SK-N-SH treated with all-trans-retinoic acid at 6 μM for 48 hours (cell line): ENCODE data around the gene ENSA.

Experiments used
- ATAC-seq: fragments of 200-7000 bp; cut with Tn5 transposase; 3 replicates; pipeline ENCODE4 v1.9.1; 2020; ENCODE audit warnings: mild to moderate bottlenecking, moderate library complexity
- ARNTL ChIP-seq: fragments of 450-650 bp; formaldehyde crosslinking; IDR thresholded peaks from 2 replicates; pipeline ENCODE4 v1.5.0; 2020; ENCODE audit warnings: low read depth, mild to moderate bottlenecking, moderate library complexity, borderline replicate concordance
- BACH2 ChIP-seq: fragments of 250-450 bp; sonication (Bioruptor Pico); IDR thresholded peaks from 2 replicates; pipeline ENCODE4 v1.9.0; 2021; ENCODE audit warnings: mild to moderate bottlenecking, borderline replicate concordance
- CSDC2 ChIP-seq: fragments of 250-450 bp; sonication (Bioruptor Pico); IDR thresholded peaks from 2 replicates; pipeline ENCODE4 v1.5.0; 2020; ENCODE audit warnings: mild to moderate bottlenecking, moderate library complexity
- ESRRG ChIP-seq: fragments of 250-450 bp; sonication (Bioruptor Pico); IDR thresholded peaks from 2 replicates; pipeline ENCODE4 v1.6.1; 2021; ENCODE audit warnings: mild to moderate bottlenecking
- GLIS3 ChIP-seq: fragments of 250-450 bp; sonication (Bioruptor Pico); IDR thresholded peaks from 2 replicates; pipeline ENCODE4 v1.5.0; 2020; ENCODE audit warnings: mild to moderate bottlenecking, moderate library complexity
- ISL1 ChIP-seq: fragments of 250-450 bp; sonication (Bioruptor Pico); IDR thresholded peaks from 2 replicates; pipeline ENCODE4 v2.1.2; 2022; ENCODE audit warnings: mild to moderate bottlenecking, moderate library complexity
- PPARA ChIP-seq: fragments of 250-450 bp; sonication (Bioruptor Pico); IDR thresholded peaks from 2 replicates; pipeline ENCODE4 v1.5.0; 2020; ENCODE audit warnings: mild to moderate bottlenecking, borderline replicate concordance
- RARB ChIP-seq: fragments of 250-450 bp; sonication (Bioruptor Pico); IDR thresholded peaks from 2 replicates; pipeline ENCODE4 v1.8.0; 2021; ENCODE audit warnings: mild to moderate bottlenecking, moderate library complexity
- TCF4 ChIP-seq: fragments of 250-450 bp; sonication (Bioruptor Pico); IDR thresholded peaks from 2 replicates; pipeline ENCODE4 v1.8.0; 2021; ENCODE audit warnings: mild to moderate bottlenecking, moderate library complexity, borderline replicate concordance
- TOX ChIP-seq: fragments of 250-450 bp; sonication (Bioruptor Pico); IDR thresholded peaks from 2 replicates; pipeline ENCODE4 v1.8.0; 2021; ENCODE audit warnings: mild to moderate bottlenecking, moderate library complexity, borderline replicate concordance
- ZC3H10 ChIP-seq: fragments of 250-450 bp; sonication (Bioruptor Pico); IDR thresholded peaks from 2 replicates; pipeline ENCODE4 v1.5.1; 2021; ENCODE audit warnings: mild to moderate bottlenecking, moderate library complexity
- ZFP3 ChIP-seq: fragments of 250-450 bp; sonication (Bioruptor Pico); IDR thresholded peaks from 2 replicates; pipeline ENCODE4 v1.5.0; 2020; ENCODE audit warnings: mild to moderate bottlenecking, moderate library complexity
- ZFP30 ChIP-seq: fragments of 450-650 bp; formaldehyde crosslinking; IDR thresholded peaks from 2 replicates; pipeline ENCODE4 v1.5.0; 2022; ENCODE audit warnings: mild to moderate bottlenecking, moderate library complexity
- ZNF565 ChIP-seq: fragments of 450-650 bp; formaldehyde crosslinking; conservative IDR thresholded peaks from 2 replicates; pipeline ENCODE4 v1.5.0; 2020; ENCODE audit warnings: low read depth, mild to moderate bottlenecking, moderate library complexity
- ZNF70 ChIP-seq: fragments of 450-650 bp; formaldehyde crosslinking; IDR thresholded peaks from 2 replicates; pipeline ENCODE4 v1.5.0; 2020; ENCODE audit warnings: mild to moderate bottlenecking, moderate library complexity
- ZNF8 ChIP-seq: fragments of 450-650 bp; formaldehyde crosslinking; IDR thresholded peaks from 2 replicates; pipeline ENCODE4 v1.5.0; 2020; ENCODE audit warnings: mild to moderate bottlenecking, moderate library complexity
- TF ChIP-seq, protein P1 (sequence below): fragments of 250-450 bp; sonication (Bioruptor Pico); IDR thresholded peaks from 2 replicates; pipeline ENCODE4 v1.5.1; 2020; ENCODE audit warnings: low read depth, mild to moderate bottlenecking, moderate library complexity
- TF ChIP-seq, protein P2 (sequence below): fragments of 250-450 bp; sonication (Bioruptor Pico); IDR thresholded peaks from 2 replicates; pipeline ENCODE4 v1.8.0; 2020; ENCODE audit warnings: mild to moderate bottlenecking, moderate library complexity, borderline replicate concordance
- TF ChIP-seq, protein P3 (sequence below): fragments of 250-450 bp; sonication (Bioruptor Pico); IDR thresholded peaks from 2 replicates; pipeline ENCODE4 v1.8.0; 2021; ENCODE audit warnings: low read depth, mild to moderate bottlenecking, moderate library complexity, borderline replicate concordance
- TF ChIP-seq, protein P4 (sequence below): fragments of 250-450 bp; sonication (Bioruptor Pico); IDR thresholded peaks from 2 replicates; pipeline ENCODE4 v1.5.0; 2020; ENCODE audit warnings: mild to moderate bottlenecking, moderate library complexity
- TF ChIP-seq, protein P5 (sequence below): fragments of 250-450 bp; sonication (Bioruptor Pico); IDR thresholded peaks from 2 replicates; pipeline ENCODE4 v1.5.1; 2021; ENCODE audit warnings: mild to moderate bottlenecking, moderate library complexity

The ENSA gene, protein sequence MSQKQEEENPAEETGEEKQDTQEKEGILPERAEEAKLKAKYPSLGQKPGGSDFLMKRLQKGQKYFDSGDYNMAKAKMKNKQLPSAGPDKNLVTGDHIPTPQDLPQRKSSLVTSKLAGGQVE

DNA sequence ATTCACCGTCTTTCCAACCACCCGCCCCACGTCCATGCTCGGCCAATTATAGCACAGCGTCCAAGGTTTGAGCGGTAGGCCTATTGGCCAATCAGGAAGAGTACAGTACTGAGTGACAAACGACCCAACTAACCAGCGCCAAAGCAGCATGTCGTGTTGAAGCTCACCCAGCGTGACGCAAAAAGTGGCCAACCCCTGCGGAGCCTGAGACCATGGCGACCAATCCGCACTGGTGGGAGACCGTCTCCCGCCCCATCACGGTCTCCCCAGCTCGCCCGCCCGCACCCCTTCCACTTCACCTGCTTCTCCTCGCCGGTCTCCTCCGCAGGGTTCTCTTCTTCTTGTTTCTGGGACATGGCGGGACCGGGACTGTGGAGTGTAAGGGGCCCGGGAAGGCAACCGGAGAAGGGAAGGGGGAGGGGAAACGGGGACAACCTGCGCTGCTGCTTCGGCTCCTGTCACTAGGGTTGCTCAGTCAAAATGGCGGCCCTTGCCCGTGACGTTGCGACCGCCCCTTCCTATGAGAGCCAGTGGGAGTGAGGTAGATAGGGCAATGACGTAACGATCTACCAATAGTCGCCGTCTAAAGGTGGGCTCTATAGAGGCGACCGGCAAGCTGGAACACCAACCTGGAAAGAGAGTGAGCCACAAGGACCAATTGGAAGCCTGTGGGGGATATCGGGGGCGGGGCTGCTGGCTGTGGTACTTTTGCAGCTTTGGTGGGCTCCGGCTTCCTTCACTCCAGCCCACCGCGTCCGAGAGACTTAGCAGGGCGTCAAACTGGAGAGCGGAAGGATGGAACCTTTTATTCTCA is at the start of gene ENSA:
Gene ENSA, minus strand, starts transcription at position 498 of the 814 bp plus-strand sequence. Its CDS starts 142 bp downstream, at position 356.
- TF ChIP-seq BACH2 (CRISPR knock-in tag) = no peak
- peak; percentile 42; the same call in 1 of the 2 replicates for TF ChIP-seq TOX
- TF ChIP-seq ESRRG (CRISPR knock-in tag) = no peak
- no peak for TF ChIP-seq ISL1 (CRISPR knock-in tag)
- no peak for TF ChIP-seq ZNF8
- no peak for TF ChIP-seq CSDC2 (CRISPR knock-in tag)
- ATAC-seq = peak; percentile 96

DNA sequence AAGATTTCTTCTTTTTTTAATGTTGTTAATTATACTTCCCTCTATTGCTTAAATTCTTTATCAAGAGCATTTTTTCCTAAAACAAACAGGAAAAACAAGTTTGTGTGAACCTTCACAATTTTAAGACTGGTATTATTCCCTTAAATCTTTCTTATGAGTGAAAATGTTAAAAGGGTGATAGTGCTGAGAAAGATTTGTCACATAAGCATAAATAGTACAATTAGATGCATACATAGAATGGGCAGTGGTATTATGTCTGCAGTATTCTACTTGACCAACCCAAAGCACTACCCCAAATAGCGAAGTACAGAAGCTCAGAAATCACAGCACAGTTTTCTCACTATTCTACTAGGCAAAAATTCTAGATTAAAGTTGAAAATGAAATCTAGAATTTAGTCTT is 49.6 kb upstream of the ENSA start:
- ATAC-seq = no peak
- TF ChIP-seq PPARA (CRISPR knock-in tag) (no peak), GLIS3 (CRISPR knock-in tag) (no peak), ISL1 (CRISPR knock-in tag) (no peak), TCF4 (CRISPR knock-in tag) (no peak), TOX (no peak), ESRRG (CRISPR knock-in tag) (no peak), ZNF8 (no peak), ZFP3 (CRISPR knock-in tag) (no peak), CSDC2 (CRISPR knock-in tag) (no peak), BACH2 (CRISPR knock-in tag) (no peak), ZNF565 (no peak), ARNTL (CRISPR knock-in tag) (no peak), ZC3H10 (CRISPR knock-in tag) (no peak), RARB (CRISPR knock-in tag) (no peak), ZNF70 (CRISPR knock-in tag) (no peak), ZFP30 (CRISPR knock-in tag) (no peak)
- TF ChIP-seq, protein P1, sequence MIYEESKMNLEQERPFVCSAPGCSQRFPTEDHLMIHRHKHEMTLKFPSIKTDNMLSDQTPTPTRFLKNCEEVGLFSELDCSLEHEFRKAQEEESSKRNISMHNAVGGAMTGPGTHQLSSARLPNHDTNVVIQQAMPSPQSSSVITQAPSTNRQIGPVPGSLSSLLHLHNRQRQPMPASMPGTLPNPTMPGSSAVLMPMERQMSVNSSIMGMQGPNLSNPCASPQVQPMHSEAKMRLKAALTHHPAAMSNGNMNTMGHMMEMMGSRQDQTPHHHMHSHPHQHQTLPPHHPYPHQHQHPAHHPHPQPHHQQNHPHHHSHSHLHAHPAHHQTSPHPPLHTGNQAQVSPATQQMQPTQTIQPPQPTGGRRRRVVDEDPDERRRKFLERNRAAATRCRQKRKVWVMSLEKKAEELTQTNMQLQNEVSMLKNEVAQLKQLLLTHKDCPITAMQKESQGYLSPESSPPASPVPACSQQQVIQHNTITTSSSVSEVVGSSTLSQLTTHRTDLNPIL (CRISPR knock-in tag) = no peak
- TF ChIP-seq, protein P2, sequence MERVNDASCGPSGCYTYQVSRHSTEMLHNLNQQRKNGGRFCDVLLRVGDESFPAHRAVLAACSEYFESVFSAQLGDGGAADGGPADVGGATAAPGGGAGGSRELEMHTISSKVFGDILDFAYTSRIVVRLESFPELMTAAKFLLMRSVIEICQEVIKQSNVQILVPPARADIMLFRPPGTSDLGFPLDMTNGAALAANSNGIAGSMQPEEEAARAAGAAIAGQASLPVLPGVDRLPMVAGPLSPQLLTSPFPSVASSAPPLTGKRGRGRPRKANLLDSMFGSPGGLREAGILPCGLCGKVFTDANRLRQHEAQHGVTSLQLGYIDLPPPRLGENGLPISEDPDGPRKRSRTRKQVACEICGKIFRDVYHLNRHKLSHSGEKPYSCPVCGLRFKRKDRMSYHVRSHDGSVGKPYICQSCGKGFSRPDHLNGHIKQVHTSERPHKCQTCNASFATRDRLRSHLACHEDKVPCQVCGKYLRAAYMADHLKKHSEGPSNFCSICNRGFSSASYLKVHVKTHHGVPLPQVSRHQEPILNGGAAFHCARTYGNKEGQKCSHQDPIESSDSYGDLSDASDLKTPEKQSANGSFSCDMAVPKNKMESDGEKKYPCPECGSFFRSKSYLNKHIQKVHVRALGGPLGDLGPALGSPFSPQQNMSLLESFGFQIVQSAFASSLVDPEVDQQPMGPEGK (CRISPR knock-in tag) = no peak
- TF ChIP-seq, protein P3, sequence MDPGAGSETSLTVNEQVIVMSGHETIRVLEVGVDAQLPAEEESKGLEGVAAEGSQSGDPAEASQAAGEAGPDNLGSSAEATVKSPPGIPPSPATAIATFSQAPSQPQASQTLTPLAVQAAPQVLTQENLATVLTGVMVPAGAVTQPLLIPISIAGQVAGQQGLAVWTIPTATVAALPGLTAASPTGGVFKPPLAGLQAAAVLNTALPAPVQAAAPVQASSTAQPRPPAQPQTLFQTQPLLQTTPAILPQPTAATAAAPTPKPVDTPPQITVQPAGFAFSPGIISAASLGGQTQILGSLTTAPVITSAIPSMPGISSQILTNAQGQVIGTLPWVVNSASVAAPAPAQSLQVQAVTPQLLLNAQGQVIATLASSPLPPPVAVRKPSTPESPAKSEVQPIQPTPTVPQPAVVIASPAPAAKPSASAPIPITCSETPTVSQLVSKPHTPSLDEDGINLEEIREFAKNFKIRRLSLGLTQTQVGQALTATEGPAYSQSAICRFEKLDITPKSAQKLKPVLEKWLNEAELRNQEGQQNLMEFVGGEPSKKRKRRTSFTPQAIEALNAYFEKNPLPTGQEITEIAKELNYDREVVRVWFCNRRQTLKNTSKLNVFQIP (CRISPR knock-in tag) = no peak
- TF ChIP-seq, protein P4, sequence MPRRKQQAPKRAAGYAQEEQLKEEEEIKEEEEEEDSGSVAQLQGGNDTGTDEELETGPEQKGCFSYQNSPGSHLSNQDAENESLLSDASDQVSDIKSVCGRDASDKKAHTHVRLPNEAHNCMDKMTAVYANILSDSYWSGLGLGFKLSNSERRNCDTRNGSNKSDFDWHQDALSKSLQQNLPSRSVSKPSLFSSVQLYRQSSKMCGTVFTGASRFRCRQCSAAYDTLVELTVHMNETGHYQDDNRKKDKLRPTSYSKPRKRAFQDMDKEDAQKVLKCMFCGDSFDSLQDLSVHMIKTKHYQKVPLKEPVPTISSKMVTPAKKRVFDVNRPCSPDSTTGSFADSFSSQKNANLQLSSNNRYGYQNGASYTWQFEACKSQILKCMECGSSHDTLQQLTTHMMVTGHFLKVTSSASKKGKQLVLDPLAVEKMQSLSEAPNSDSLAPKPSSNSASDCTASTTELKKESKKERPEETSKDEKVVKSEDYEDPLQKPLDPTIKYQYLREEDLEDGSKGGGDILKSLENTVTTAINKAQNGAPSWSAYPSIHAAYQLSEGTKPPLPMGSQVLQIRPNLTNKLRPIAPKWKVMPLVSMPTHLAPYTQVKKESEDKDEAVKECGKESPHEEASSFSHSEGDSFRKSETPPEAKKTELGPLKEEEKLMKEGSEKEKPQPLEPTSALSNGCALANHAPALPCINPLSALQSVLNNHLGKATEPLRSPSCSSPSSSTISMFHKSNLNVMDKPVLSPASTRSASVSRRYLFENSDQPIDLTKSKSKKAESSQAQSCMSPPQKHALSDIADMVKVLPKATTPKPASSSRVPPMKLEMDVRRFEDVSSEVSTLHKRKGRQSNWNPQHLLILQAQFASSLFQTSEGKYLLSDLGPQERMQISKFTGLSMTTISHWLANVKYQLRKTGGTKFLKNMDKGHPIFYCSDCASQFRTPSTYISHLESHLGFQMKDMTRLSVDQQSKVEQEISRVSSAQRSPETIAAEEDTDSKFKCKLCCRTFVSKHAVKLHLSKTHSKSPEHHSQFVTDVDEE (CRISPR knock-in tag) = no peak
- TF ChIP-seq, all 23 proteins: peak for 0

DNA sequence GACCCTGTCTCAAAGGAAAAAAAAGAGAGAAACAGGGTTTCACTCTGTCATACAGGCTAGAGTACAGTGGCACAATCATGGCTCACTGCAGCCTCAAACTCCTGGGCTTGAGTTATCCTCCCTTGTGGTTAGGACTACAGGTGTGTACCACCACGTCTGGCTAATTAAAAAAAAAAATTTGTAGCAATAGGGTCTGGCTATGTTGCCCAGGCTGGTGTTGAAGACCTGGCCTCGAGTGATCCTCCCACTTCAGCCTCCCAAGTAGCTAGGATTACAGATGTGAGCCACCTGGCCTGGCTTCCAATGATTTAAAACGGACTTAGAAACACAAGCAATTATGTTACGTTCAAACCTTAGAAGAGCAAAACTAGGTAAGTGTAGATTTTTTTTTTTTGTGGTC is 45.5 kb upstream of the ENSA start:
- no peak for ATAC-seq

More for the DNA sequence above, 45.5 kb upstream of the ENSA start:
- TF ChIP-seq, protein P5, sequence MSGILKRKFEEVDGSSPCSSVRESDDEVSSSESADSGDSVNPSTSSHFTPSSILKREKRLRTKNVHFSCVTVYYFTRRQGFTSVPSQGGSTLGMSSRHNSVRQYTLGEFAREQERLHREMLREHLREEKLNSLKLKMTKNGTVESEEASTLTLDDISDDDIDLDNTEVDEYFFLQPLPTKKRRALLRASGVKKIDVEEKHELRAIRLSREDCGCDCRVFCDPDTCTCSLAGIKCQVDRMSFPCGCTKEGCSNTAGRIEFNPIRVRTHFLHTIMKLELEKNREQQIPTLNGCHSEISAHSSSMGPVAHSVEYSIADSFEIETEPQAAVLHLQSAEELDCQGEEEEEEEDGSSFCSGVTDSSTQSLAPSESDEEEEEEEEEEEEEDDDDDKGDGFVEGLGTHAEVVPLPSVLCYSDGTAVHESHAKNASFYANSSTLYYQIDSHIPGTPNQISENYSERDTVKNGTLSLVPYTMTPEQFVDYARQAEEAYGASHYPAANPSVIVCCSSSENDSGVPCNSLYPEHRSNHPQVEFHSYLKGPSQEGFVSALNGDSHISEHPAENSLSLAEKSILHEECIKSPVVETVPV = no peak
- TF ChIP-seq, protein P2 (CRISPR knock-in tag) = no peak
- no peak for TF ChIP-seq TCF4 (CRISPR knock-in tag)
